Hepatocyte (in vitro differentiated cells): ENCODE data around the gene FOXC2.

Experiments used
- CTCF ChIP-seq: fragments of 200-600 bp; sonication (generic); IDR thresholded peaks from 2 replicates; pipeline ENCODE4 v1.5.1; 2016; ENCODE audit warnings: antibody characterized with exemption, mild to moderate bottlenecking; ENCODE audit not compliant: poor library complexity
- EZH2 ChIP-seq: fragments of 200-600 bp; sonication (generic); IDR thresholded peaks from 2 replicates; pipeline ENCODE4 v1.6.1; 2016; ENCODE audit warnings: antibody characterized with exemption, mild to moderate bottlenecking, borderline replicate concordance

DNA sequence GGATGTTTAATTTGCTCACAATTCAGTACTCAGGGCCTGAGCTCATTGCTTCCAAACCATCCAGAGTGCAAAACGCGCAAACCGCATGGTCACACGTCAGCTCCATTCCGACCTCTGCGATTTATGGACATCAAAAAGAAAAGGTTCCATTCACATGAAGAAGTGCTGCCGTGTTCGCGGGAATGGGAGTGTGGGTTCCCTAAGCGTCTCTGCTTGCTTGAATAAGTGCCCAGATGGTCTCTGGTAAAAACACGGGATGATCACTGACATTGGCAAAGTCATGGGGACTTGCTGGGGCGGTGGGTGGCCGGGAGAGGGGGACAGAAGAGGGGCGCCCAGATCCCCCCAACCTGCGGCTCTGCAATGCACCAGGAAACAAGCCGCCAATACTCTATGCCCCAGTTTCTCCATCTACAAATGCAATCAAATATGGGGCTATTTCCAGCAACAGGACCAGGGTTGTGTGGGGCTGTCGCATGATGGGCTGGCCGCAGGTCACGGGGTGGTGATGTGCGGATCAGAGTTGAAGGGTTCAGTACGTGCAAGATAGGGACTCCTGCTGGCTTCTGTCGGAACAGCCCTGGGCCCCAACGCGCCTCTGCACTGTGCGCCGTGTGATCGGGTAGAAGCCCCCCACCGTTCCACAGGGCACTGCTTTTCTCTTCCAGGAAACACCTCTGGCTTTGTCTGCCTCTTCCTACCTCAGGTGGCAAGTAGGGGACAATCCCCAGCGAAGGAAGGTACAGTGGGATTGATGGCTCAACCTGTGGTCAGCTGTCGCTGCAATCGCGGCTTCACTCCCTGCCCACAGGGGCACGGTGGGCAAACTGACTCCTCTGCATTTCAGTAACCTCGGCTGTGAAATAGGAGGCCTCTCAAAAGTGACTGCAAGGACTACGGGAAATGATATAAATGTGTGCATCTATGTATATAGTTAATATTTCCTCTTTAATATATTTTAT is 45.1 kb upstream of the FOXC2 start:
- no peak for TF ChIP-seq CTCF
- TF ChIP-seq EZH2: no peak
